HepG2 (cell line): Measurements from ENCODE around the gene RCOR1. TPM values are rescaled to one million over a fixed set of nuclear protein-coding genes. Genes with fewer than 3 reads are reported as not detected.

Experiments used
- ATF2 ChIP-seq: sonication (generic); formaldehyde crosslinking; IDR thresholded peaks from 2 replicates; pipeline ENCODE4 v1.4.0; 2020; ENCODE audit warnings: missing genetic modification reagents
- CERS6 ChIP-seq: sonication (generic); formaldehyde crosslinking; IDR thresholded peaks from 2 replicates; pipeline ENCODE4 v1.5.0; 2020; ENCODE audit warnings: missing genetic modification reagents
- ELF1 ChIP-seq: sonication (generic); formaldehyde crosslinking; IDR thresholded peaks from 2 replicates; pipeline ENCODE4 v1.4.0; 2020; ENCODE audit warnings: missing genetic modification reagents
- NFATC3 ChIP-seq: sonication (generic); formaldehyde crosslinking; IDR thresholded peaks from 2 replicates; pipeline ENCODE4 v1.5.1; 2020; ENCODE audit warnings: mild to moderate bottlenecking, missing genetic modification reagents
- PHB2 ChIP-seq: fragments of 450-650 bp; IDR thresholded peaks from 2 replicates; pipeline ENCODE4 v1.6.1; 2018; ENCODE audit not compliant: partially characterized antibody
- PRDM15 ChIP-seq: sonication (generic); formaldehyde crosslinking; IDR thresholded peaks from 2 replicates; pipeline ENCODE4 v1.4.0; 2020; ENCODE audit warnings: missing genetic modification reagents
- REPIN1 ChIP-seq: sonication (generic); formaldehyde crosslinking; IDR thresholded peaks from 2 replicates; pipeline ENCODE4 v1.8.0; 2022; ENCODE audit warnings: missing genetic modification reagents, low read depth, mild to moderate bottlenecking, borderline replicate concordance
- STAT6 ChIP-seq: sonication (generic); formaldehyde crosslinking; IDR thresholded peaks from 2 replicates; pipeline ENCODE4 v1.4.0; 2020; ENCODE audit warnings: missing genetic modification reagents, mild to moderate bottlenecking, borderline replicate concordance
- SUZ12 ChIP-seq: fragments of 150-350 bp; IDR thresholded peaks from 2 replicates; pipeline ENCODE4 v1.6.1; 2014; ENCODE audit warnings: low read depth, low read length
- THAP9 ChIP-seq: sonication (generic); formaldehyde crosslinking; IDR thresholded peaks from 2 replicates; pipeline ENCODE4; 2020; ENCODE audit warnings: missing genetic modification reagents, mild to moderate bottlenecking, borderline replicate concordance
- ZKSCAN8 ChIP-seq: IDR thresholded peaks from 2 replicates; pipeline ENCODE4 v1.6.1; 2016; ENCODE audit warnings: borderline replicate concordance, missing genetic modification reagents, missing compliant biosample characterization
- ZNF17 ChIP-seq: sonication (generic); formaldehyde crosslinking; IDR thresholded peaks from 2 replicates; pipeline ENCODE4 v1.5.0; 2020; ENCODE audit warnings: mild to moderate bottlenecking, missing genetic modification reagents
- ZNF343 ChIP-seq: sonication (generic); formaldehyde crosslinking; IDR thresholded peaks from 2 replicates; pipeline ENCODE4 v1.4.0; 2020; ENCODE audit warnings: mild to moderate bottlenecking, missing genetic modification reagents
- ZNF350 ChIP-seq: sonication (generic); formaldehyde crosslinking; IDR thresholded peaks from 2 replicates; pipeline ENCODE4 v1.4.0; 2020; ENCODE audit warnings: mild to moderate bottlenecking, low read depth, missing genetic modification reagents, borderline replicate concordance
- ZNF556 ChIP-seq: sonication (generic); formaldehyde crosslinking; IDR thresholded peaks from 2 replicates; pipeline ENCODE4 v1.4.0; 2020; ENCODE audit warnings: mild to moderate bottlenecking, missing genetic modification reagents, borderline replicate concordance
- ZNF678 ChIP-seq: sonication (generic); formaldehyde crosslinking; IDR thresholded peaks from 2 replicates; pipeline ENCODE4 v1.4.0; 2020; ENCODE audit warnings: mild to moderate bottlenecking, missing genetic modification reagents
- polyA plus RNA-seq, 8 experiments: library from polyadenylated mRNA; depleted of rRNA in 3 of 8; stranded (reverse) in 7 of 8; unstranded in 1 of 8; fragments of >200 nt; fragmentation: Illumina TruSeq in 4 of 8; extraction: Trizol in 4 of 8; gene quantifications; 2 replicates each; pipeline versions ENCODE4 v1.2.1 to v1.2.3, GENCODE V29; 2011 to 2016; ENCODE audit warnings: low read depth in 4 of 8, missing spikeins in 1 of 8, mixed read lengths in 1 of 8; ENCODE audit not compliant: insufficient read depth in 1 of 8
- total RNA-seq, 5 experiments: library from RNA; depleted of rRNA; stranded (reverse); fragments of >200 nt; fragmentation: Illumina TruSeq; extraction: Trizol; gene quantifications; 2 replicates each; pipeline ENCODE4 v1.2.3, GENCODE V29; 2016; ENCODE audit warnings: low read depth in 1 of 5

The RCOR1 gene
- total and polyA plus RNA-seq, 2 of the 13 experiments (the other 11 are each of a cell fraction or from before 2014, with no cell fraction given), result 10.2 to 11.1 TPM

- TF ChIP-seq ZNF17 (CRISPR knock-in tag) (no peak), ZNF343 (CRISPR knock-in tag) (no peak), PHB2 (no peak), ATF2 (peak; percentile 62; the same call in 1 of the 2 replicates), THAP9 (CRISPR knock-in tag) (no peak), ZNF556 (peak; percentile 40; the same call in 1 of the 2 replicates), SUZ12 (no peak), REPIN1 (CRISPR knock-in tag) (no peak), CERS6 (CRISPR knock-in tag) (no peak), NFATC3 (CRISPR knock-in tag) (no peak), STAT6 (0 out of 2 replicates have a peak, but pooled peaks have one; percentile 39), ELF1 (0 out of 2 replicates have a peak, but pooled peaks have one; percentile 33), ZKSCAN8 (CRISPR knock-in tag) (0 out of 2 replicates have a peak, but pooled peaks have one; percentile 73), ZNF678 (CRISPR knock-in tag) (no peak), ZNF350 (CRISPR knock-in tag) (peak; percentile 75), PRDM15 (CRISPR knock-in tag) (no peak)
These were observed 98.2 kb downstream of the RCOR1 start (continued) for GRCh38 chr14:102690509-102691286.
